ENCODE results near the gene IL10RA.
"Not testable (repeated sequence)": the region's sequence is repeated elsewhere in the genome, so short reads cannot be mapped to it uniquely, and the experiment has no call there.

Gene IL10RA

DNA sequence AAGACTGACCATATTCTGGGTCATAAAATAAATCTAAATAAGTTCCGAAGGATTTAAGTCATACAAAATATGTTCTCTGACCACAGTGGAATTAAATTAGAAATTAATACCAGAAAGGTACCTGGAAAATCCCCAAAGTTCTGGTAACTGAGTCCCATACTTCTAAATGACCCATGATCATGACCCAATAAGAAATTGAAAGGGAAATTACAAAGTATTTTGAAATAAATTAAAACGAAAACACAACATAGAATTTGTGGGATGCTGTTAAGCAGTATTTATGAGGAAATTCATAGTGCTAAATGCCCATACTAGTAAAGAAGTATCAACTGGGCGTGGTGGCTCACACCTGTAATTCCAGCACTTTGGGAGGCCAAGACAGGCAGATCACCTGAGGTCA lies 23.4 kb upstream of the IL10RA start:
- DNase-seq: no peak

DNA sequence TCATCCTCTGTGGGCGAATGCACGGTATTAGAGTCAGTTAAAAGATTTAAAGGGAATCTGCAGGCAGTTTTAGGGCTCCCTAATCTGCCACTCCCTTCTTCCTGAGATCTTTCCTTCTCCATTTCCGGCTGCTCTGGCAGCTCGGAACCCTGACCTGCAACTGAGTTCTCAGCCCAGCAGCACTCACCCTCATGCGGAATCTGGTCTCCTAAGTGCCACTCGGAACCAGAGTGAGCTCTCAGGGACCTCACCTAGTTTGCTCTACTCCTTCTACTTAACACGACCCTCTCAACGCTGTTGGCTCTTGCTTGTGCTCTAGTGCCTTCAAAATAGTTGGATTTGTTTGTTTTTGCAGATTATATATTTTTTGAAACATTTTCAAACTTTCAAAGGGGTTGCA lies 19.3 kb upstream of the IL10RA start:
- no peak for DNase-seq

DNA sequence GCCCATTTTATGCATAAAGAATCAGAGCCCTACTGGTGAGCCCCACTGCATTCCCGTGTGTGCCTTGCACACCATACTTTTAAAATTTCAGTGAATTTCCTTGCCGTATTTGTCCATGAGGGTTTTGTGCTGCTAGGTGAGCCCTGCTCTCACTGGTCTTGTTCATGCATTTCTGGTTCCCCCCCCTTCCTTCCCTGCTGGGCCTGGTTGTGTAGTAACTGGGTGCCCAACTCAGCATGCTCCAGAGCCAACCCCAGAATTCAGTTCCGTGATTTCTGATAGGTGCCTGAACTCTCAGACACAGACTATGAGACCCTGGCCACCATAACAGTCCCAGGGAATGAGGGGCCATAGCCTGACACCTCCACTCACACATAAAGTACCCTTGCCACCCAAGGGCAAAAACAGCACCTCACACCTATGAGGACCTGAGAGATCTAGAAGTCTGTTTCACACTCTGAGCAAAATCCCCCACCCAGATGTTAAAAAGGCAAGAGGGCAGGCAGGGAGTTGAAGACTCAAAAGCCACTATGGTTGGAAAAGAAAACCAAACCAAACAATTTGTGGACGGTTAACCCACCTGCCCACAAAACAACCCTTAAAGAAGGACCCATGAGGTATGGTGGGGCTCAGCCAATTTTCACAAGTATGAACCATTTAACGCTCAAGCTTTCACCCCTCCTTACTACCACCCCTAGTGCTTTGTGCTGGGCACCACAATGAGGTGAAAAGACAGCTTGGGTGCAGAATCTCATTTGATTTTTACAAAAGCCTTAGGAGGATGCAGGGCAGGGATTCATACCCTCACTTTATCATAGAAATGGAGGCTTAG lies 16.8 kb upstream of the IL10RA start:
- DNase-seq: no peak

DNA sequence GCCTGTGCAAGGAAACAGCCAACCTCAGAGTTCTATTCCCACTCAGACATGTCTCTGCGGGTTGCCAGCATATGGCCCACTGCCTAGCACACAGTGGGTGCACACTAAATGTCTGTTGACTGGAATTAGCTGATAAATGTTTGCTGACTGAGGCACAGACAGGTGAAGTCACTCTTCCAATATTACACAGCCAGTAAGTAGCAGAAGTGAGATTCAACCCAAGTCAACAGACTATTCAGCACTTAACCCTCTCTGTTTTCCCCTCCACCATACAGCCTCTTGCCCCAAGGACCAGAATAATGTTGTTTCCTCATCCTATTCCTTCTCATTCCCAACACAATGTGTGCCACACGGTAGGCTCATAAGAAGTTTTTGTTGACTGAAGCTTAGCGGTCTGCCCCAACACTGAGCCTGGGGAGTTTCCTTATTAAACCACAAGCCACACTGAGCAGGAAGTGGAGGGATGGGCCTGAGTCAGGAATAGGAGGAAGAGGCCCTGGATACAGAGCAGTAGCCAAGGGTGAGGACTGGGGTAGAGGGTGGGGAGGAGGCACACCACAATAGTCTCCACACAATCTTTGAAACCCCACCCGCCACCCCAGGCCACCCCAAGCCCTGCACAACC lies 15.7 kb upstream of the IL10RA start:
- peak; percentile 33 for DNase-seq

DNA sequence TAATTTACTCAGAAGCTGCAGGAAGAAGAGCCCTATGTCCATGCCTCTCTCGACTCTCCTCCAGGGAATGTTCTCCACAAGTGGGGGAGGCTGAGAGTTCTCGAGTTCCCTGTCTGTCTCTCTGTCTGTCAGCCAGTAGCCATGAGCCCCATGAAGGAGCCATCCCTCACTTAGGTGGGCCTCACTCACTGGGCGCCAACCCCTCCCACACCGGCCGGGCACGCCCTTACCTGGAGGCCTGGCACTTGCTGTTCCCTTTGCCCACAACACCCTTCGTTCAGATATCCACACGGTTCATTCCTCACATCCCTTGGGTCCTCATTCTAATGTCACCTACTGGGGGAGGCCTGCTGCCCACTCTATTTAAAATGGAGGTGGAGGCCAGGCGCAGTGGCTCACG lies 14.2 kb upstream of the IL10RA start:
- no peak for DNase-seq

DNA sequence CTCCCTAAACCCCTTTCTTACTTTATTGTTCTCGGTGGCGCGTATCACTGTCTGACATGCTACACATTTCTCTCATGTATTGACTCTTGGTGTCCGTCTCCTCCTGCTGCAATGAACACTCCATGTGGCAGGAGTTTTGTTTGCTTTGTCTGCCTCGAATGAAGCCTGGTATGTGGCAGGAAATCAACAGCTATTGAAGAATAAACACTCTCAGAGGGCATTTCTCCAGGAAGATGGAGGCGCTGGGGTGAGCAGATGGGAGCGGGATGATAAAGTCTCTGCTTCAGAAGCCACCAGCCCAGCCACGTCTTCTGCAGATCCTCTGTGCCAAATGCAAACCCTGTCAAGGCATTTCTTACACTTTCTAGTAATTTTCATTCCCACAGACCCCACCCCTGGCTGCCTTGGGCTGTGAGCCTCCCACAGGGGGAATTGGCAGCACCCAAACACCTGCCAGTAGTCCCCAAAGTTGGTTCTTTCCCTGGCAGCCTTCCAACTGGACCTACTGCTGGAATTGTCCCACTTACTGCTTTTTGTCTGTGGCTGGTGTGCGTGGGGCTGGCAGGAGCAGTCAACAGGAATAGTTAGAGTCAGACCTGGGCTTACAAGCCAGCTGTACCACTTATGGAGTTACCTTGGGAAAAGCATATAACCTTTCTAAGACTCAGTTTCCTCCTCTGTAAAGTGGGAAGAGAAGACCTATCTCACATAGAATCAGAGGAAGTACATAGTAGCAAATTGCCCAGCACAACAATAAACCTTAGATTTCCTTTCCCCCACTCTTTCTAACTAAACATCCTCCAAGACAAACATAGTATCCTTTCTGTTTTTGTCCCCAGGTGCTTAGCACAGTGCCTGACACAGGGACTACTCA lies 13.3 kb upstream of the IL10RA start:
- peak; percentile 11 for DNase-seq

DNA sequence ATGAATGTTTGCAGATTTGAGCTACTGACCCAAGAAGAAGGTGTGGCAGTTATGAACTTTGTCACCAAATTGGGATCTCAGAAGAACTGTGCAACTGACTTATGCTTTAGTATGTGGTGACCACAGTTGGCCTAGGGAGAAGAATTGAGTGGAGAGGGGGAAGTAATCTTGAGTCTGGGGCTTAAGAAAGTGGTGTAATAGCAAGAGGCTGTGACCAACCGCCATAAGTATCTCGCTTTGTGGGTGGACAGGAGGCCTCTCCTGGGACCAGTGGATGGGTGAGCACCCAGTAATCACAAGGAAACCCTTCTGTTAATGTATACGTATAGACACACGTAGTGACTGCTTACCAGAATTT lies 12.7 kb upstream of the IL10RA start:
- DNase-seq: no peak

DNA sequence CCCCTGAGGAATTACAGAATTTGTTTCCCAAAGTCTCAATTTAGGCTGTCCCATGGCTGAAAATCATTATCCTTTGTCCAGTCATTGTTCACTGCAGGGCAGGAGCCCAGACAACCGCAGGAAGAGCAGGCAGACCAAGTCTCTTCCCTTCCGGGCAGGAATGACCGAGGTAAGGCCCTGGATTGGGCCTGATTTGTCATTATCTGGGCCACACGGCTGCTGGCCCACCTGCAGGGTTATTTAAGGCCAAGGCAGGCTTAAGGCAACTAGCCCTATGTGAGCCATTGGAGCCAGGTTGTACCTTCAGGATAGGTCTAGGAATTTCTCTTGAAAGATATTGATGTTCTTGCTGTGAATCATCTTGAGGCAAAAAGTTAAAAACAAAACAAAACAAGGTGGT lies 9.7 kb upstream of the IL10RA start:
- DNase-seq: no peak

DNA sequence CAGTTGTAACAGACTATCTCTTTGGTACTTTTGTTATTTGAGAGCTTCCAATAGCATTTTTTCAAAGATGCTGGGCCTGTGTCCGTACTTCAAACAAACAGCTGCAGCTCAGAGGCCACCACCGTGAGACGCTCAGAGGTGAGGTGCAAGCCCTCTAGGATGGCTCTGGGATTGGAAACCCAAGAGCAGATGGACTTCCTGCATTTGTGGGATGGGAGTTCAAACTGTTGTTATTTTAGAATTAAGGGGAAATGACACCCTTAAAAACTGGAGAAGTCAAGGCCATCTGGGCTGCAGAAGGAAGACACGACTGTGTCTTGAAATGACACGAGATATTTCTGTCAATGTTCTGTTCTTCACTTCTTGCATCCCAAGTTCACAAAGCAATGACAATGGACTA lies 9.2 kb upstream of the IL10RA start:
- DNase-seq: no peak

DNA sequence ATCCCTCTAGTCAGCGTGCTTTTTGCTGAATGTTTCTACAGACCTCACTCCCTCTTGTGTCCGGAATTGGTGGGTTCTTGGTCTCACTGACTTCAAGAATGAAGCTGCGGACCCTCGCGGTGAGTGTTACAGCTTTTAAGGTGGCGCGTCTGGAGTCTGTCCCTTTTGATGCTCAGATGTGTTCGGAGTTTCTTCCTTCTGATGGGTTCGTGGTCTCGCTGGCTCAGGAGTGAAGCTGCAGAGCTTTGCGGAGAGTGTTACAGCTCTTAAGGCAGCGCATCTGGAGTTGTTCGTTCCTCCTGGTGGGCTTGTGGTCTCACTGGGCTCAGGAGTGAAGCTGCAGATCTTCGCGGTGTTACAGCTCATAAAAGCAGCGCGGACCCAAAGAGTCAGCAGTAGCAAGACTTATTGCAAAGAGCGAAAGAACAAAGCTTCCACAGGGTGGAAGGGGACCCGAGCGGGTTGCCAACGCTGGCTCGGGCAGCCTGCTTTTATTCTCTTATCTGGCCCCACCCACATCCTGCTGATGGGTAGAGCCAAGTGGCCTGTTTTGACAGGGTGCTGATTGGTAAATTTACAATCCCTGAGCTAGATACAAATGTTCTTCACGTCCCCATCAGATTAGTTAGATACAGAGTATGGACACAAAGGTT lies 8.5 kb upstream of the IL10RA start:
- DNase-seq: not testable (repeated sequence)

DNA sequence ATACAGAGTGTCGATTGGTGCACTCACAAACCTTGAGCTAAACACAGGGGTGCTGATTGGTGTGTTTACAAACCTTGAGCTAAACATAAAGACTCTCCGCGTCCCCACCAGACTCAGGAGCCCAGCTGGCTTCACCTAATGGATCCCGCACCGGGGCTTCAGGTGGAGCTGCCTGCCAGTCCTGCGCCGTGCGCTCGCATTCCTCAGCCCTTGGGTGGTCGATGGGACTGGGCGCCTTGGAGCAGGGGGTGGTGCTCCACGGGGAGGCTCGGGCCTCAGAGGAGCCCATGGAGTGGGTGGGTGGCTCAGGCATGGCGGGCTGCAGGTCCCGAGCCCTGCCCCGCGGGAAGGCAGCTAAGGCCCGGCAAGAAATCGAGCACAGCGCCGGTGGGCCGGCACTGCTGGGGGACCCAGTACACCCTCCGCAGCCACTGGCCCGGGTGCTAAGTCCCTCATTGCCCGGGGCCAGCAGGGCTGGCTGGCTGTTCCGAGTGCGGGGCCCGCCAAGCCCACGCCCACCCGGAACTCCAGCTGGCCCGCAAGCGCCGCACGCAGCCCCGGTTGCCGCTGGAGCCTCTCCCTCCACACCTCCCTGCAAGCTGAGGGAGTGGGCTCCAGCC lies 7.8 kb upstream of the IL10RA start:
- not testable (repeated sequence) for DNase-seq

DNA sequence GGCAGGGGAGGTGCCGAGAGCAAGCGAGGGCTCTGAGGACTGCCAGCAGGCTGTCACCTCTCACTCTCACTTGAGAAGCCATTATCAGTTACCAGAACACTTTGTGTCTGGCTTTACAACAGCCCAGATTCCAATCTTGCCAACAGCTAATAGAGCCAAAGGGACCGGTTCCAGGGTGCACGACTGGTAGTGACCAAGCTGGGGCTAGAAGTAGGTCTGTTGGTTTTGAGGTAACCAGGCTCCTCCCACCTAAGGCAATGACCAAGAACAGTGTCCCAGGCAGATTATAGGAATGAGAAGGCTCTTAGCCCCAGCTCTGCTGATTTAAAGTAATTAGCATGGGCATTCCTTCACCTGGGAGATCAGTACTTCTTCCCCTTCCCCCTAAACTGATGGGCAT lies 7.2 kb upstream of the IL10RA start:
- no peak for DNase-seq

DNA sequence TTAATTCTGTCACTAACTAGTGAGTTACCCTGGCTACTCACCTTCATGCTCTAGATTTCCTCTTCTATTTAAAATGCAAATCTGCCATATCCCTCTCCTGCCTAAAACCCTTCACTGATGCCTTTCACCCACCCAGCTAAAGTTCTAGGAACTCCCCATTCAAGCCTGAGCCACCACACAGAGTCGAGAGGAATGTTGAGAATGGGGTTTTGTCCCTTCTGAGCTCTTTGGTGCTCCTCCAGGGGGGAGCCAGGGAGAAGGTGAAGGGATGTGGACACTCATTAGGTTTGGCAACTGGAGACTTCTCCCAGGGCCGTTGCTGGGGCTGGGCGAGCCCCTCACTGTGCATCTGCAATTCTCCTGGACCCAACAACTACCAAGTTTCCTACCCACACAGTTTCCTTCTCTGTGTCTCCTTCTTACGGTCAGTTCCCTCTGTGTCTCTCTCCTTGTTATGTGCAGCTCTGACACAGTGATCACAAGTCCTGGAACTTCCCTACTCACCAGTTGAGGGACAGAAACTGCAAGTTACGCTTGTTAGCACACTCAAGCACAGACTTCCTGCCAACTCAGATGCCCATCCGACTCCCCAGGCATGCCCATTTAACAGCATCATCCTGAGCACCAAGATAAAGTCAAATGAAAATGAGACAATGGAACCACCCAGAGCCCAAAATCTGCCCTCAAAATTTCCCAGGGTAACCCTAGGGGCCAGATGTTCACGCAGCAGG lies 6.5 kb upstream of the IL10RA start:
- DNase-seq: no peak

DNA sequence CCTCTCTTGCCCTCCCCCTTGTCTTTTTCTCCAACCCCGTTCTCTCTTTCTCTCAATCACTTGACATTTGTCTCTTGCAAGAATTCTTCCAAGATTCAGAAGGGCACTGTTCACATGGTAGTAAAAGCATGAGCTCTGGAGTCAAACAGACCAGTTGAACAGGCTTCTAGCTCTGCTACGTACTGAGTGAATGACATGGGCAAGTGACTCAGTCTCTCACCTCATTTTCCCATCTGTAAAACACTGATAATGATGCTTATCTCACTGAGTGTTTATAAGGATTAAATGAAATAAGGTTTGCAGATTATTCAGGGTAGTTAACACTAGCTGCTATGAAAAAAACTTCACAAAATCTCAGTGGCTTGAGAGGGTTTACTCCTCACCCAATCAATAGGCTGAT lies 5.9 kb upstream of the IL10RA start:
- no peak for DNase-seq

DNA sequence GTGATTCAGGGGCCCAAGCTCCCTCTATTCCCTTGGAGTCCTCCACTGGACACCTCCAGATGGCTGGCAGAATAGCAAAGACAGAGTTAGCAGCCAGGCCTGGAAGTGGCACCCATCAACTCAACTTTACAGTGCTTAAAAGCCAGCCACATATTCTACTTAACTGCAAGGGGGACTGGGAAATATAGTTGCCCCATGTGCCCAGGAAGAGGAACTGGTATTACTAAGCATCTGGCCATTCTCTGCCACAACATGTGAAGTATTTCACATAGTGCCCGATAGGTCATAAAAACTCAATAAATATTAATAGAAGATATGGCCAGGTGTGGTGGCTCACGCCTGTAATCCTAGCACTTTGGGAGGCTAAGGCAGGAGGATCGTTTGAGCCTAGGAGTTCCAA lies 5.5 kb upstream of the IL10RA start:
- DNase-seq: no peak

DNA sequence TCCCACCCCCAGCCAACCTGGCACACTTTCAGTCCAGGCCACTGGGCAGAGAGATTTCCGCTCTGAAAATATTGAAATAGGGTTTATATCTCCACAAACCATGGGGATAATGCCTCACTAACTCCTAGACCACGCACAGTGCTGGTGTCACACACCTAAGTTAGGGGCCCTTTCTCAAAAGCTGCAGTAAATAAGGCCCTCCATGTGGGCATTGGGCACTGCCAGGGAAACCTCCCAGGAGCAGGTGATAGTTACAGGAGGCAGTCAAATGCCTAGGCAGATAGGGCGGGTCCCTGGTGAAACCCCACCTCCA lies 3.1 kb upstream of the IL10RA start:
- DNase-seq: no peak

DNA sequence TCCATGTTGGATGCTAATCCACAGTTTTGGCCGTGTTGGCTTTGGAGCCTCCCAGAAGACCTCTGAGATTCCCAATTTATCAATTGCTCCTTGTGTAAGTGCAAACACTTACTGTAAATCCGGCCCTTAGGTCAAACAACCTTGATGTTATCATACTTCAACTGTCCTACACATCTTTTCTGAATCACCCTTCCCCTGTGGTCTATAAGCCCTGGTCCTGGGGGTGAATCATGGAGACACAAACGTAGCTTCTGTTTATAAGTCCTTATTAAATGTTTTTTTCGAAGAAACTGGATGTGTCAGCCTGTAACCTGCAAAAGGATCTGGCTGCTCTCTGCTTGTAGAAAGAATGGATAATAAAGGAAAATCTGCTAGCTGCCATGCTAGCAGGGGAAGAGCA lies 1.7 kb upstream of the IL10RA start:
- DNase-seq: no peak

DNA sequence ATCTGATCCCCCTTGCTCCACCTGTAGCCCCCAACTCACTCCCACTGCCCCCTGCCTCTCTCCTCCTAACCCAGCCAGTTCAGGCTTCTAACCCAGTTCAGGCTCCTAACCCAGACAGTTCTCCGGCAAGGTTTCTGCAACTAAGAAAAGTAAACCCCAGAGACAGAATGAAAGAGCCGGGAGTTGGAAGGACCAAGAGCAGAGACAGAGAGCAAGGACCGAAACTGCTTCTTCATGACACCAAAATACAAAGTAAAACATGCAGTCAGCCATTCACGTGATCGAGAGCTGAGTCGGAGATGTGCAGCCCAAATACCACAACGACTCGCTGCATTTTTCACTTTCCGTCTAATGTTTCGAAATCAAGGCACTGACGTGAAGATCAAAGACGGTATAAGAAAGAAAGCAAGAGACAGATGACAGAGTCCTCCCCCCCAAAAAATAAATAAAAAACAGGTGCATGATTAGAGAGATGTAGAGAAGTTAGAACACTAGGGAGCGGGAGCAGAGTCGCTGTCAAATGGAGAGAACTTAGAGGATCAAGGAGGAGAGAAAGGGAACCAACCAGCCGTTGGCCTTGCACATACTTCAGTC lies 884 bp downstream of the IL10RA start:
- DNase-seq: no peak

DNA sequence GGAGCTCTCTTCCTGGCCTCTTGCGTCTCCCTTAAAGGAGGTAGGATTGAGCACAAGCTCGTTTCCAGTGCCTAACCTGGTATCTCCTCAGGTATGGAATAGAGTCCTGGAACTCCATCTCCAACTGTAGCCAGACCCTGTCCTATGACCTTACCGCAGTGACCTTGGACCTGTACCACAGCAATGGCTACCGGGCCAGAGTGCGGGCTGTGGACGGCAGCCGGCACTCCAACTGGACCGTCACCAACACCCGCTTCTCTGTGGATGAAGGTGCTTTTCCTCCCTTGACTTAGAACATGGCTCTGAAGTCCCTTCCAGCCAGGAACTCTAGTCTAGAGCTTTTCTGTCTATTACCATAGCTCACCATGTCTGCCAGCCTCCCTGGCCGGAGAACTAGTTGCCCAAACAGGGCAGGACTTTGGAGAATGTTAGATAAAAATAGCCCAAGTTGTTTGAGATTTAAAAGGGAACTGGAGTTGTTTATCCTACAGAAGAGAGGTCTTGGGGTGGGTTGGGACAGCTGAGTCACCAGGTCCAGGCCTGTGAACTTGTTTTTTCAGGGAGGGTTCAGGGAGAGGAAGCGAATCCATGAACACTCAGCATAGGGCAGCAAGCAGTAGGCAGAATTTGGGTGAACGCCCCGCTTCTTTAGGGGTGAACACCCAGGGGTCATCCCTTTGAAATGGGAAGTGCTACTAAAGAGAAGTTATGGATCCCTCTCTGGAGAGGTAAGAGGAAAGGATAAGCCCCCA lies 3.3 kb downstream of the IL10RA start:
- no peak for DNase-seq

DNA sequence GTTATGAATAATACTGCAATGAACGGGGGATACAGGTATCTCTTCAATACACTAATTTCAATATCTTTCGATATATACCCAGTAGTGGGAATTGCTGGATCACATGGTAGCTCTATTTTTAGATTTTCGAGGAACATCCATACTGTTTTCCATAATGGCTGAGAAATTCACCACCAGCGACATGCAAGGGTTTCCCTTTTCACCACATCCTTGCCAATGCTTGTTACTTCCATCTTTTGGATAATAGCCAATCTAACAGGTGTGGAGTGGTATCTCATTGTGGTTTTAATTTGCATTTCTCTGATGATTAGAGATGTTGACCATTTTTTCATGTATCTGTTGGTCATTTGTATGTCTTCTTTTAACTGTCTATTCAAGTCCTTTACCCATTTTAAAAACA lies 5.9 kb downstream of the IL10RA start:
- no peak for DNase-seq

DNA sequence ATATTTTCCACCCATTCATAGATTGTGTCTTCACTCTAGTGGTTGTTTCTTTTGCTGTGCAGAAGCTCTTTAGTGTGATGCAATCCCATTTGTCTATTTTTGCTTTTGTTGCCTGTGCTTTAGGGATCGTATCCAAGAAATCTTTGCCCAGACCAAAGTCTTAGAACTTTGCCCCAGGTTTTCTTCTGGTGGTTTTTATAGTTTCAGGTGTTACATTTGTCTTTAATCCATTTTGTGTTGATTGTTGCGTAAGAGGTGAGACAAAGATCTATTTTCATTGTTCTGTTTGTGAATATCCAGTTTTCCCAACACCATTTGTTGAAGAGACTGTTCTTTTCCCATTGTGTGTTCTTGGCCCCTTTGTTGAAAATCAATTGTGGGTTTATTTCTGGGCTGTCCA lies 6.4 kb downstream of the IL10RA start:
- DNase-seq: no peak
